GM20000 (cell line): Measurements from ENCODE around the gene DAB1.

ENCODE experiments used
- DNase-seq: peaks from one replicate; pipeline ENCODE4 v3.0.0; 2012; ENCODE audit warnings: low spot score
- CTCF ChIP-seq: IDR thresholded peaks from 2 replicates; pipeline ENCODE4 v1.5.1; 2012; ENCODE audit warnings: mild to moderate bottlenecking, control low read depth; ENCODE audit errors: extremely low read depth, missing control alignments

The DAB1 gene

GRCh38 chr1:57423656-57424211 is at the start of gene DAB1:
DAB1 (minus strand) TSS chr1:57424060; CDS start chr1:57291030, 133,030 bp downstream.
- peak; percentile 34 for DNase-seq
- no peak for TF ChIP-seq CTCF

GRCh38 chr1:57473448-57473847 is 49.6 kb upstream of the DAB1 start:
- no peak for DNase-seq
- TF ChIP-seq CTCF = no peak

GRCh38 chr1:57471995-57472394 is 48.1 kb upstream of the DAB1 start:
- no peak for TF ChIP-seq CTCF
- DNase-seq = no peak

- no peak for TF ChIP-seq CTCF
- no peak for DNase-seq
Observed at GRCh38 chr1:57470036-57470435, 46.2 kb upstream of the DAB1 start.

GRCh38 chr1:57468641-57469523 is 45.0 kb upstream of the DAB1 start:
- DNase-seq = no peak
- no peak for TF ChIP-seq CTCF

GRCh38 chr1:57467830-57468229 is 44.0 kb upstream of the DAB1 start:
- no peak for DNase-seq
- no peak for TF ChIP-seq CTCF

- TF ChIP-seq CTCF = no peak
- DNase-seq = no peak
Observed at GRCh38 chr1:57464756-57465155, 40.9 kb upstream of the DAB1 start.
